Measurements from ENCODE around the gene TFEB.
"Not testable (repeated sequence)": the region's sequence is repeated elsewhere in the genome, so short reads cannot be mapped to it uniquely, and the experiment has no call there.

The TFEB gene

GRCh38 chr6:41735427-41736185 lies at the start of gene TFEB:
Gene TFEB, minus strand, starts transcription at chr6:41735608. Its CDS starts 44,395 bp downstream, at chr6:41691213.
- peak; percentile 90 for DNase-seq (ENCODE audit: low read depth)

DNA sequence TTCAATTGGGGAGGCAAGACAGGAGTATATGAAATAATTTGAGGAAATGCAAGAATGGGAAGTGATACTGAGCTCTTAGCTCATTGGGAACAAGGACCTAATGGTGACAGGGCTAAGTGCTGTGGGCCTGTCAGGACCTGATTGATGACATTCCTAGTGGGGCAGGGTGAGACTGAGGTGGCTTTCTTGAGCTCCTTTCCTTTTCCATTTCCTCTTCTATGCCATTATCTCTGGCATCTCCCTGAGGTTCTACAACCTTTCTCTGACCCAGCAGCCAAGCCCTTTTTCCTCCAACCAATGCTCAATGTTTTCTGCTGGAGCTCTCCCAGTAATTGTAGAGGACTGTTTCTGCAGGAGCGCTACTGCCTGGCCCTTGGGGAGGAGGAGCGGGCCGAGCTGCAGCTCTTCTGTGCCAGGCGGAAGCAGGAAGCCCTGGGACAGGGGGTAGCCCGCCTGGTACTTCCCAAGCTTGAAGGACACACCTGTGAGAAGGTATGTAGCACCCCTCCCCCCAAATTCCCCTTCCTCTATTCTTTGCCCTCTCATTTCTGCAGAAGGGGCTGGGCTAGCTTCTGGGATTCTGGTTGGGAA lies 49.3 kb upstream of the TFEB start:
- DNase-seq (ENCODE audit: low read depth): no peak

DNA sequence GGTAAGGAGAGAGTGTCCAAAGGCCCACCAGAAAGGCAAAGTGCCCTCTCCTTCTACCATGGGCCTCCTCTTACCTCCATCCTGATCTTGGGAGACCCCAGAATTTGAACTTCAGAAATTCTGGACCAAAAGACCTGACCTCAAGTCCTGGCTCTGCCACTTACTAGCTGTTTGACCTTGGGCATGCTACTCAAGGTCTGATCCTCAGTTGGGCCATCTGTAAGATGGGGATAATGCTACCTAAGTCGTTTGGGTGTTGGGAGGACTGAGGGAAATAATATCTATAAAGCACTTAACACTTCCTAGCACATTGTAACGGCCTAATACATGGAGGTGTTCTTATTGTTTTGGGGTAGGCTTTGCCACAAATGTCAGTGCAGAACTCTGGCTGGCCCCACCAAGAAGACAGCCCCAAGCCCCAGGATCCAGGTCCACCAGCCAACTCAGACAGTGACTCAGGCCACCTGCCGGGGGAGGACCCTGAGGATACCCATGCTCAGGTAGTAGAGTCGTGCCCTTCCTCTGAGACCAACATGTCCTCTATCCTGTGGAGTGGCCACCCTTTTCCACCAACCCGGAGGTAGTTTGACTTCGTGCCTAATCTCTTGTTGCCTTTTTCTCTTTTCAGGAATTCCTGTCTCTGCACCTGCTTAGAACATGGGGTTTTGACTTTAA lies 47.8 kb upstream of the TFEB start:
- no peak for DNase-seq (ENCODE audit: low read depth)

DNA sequence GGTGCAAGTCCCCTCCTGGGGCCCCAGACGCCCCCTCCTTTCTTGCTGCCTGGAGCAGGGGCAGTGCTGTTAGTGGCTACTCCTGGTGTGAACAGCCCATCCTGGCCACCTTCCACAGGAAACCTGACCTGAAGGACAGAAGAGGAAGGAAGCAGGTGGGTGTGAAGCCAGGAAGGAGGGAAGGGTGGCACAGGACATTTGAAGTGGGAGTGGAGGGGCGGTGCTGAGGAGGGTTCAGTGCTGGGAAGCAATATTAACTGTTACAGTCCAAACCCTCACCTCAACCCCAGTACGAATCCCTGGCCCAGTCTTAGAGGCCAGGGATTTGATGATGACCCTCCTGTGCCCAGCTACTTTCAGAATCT lies 45.9 kb upstream of the TFEB start:
- DNase-seq (ENCODE audit: low read depth): no peak

DNA sequence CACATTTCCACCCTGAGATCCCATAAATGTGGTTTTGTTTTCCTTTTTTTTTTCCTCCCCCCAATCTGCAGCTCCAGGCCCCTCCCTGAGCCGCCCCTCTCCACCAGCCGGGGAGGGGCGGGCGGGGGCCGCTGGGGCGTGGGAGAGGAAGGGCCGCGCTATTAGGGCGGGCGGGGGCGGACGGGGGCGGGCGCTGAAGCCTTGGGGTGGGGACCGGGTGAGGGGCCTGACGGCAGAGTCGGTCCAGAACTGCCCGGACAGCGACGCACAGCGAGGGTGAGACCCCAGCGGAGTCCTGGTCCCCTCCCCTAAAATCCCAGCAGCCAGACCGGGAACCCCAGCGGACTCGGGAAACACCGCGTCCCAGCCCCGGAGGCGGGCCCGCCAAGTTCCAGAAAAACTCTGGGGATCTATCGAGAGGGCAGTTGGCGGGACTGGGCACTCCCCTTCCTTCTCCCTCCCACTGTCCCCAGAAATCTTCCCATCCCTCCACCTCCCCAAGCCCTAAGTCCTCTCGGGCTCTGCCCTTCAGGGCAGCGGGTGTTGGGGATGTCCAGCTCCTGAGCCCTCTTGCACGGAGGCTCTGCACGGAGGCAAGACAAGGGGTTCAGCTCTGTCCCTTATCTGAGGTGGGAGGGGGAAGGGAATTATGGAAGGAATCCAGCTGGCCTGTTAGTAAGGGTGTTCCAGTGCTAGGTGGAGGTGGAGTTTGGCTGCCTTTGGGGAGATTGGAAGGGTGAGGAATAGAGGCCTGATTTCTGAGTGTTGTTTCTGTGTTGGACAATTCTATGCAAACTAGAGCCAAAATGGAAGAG lies 45.4 kb upstream of the TFEB start, which contains the start of gene PRICKLE4:
TSS of gene PRICKLE4 (plus strand) at position 232 of the 815 bp plus-strand sequence. CDS start 2,692 bp downstream, outside the sequence.
- DNase-seq (ENCODE audit: low read depth): no peak

DNA sequence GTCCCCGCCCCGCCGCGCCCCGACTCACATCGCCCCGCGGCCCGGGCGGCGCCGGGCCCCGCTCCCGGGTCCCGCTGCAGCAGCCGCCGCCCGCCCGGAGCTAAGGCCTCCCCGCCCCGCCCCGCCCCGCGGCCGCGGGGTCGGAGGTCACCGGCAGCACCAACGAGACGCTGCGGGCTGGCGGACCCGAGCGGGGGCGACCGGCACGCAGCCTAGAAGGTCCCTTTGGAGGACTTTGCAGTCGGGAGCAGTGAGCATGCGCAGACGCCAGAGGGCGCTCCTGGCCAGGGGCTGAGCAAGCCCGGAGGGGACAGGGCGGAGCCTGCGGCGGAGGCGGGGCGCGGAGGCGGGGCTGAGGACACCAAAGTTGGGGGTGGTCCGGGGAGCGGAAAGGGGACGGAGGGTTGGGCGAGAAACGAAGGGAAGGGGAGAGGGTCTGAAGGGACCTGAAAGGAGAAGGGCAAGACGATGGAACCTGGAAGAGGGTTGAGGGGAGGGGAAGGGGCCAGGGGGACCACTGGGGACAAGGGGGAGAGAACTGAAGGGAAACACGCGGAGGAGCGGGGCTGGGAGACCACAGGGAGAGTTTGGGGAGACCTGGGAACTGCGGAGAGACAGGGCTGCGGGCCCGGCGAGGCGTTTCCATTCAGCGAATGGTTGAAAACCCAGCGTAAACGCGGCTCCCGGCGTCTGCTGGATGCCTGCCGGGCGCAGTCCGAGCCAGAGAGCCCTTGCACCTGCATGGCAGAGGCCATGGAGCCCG lies 44.6 kb upstream of the TFEB start, which contains the start of gene FRS3:
TSS of gene FRS3 (minus strand) at position 113 of the 763 bp plus-strand sequence. CDS start 2,913 bp downstream, outside the sequence.
- peak; percentile 99 for DNase-seq (ENCODE audit: low read depth)

DNA sequence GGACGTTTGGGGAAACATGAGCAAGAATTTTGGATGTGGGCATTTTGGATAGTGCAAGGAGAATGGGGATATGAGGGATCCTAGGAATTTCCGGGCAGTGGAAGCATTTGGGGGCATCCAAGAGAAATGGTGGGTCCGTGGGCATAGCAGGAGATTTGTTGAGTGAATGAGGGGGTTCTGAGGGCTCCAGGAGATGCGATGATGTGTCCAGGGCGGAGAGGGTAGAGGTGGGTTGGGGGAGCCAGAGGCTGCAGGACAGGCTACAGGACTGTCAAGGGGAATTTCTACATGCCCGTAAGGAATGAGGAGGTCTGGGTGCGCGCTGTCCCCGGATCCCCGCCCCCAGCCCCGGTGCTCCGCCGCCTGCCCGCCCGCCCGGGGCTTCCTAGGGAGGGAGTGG lies 43.9 kb upstream of the TFEB start:
- no peak for DNase-seq (ENCODE audit: low read depth)

GRCh38 chr6:41778895-41779294 lies 43.5 kb upstream of the TFEB start:
- no peak for DNase-seq (ENCODE audit: low read depth)

DNA sequence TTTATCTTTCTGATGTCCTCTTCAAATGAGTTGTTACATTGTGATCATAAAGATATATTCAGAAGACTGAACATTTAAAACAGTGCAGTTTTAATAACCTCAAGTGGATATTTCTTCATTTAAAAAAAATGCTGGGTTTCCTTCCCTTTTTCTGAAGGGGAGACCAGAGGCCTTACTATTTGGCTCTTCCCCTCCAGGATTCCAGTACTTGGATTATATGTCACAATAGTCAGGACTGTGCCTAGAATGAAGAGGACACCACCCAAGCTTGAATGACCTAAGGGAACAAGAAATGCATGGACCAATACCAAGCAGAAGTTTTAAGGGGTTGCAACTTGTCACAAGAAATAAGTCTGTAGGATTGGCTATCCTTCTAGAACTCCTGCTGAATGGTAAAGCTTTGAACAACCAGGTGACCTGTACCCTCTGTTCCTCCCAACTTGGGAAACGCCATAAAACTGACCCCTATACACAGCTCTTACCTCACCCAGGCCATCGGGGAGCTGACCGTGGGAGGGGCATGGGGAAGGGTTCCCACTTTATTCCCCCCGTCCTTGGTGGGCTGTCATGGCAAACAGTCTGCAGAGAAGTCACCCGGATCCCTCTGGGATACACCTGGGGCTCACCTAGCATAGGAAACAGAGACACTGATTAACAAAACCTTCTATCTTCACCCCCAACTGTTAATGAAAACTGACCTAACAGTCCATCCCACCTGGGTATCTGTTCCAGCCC lies 42.3 kb upstream of the TFEB start:
- no peak for DNase-seq (ENCODE audit: low read depth)

DNA sequence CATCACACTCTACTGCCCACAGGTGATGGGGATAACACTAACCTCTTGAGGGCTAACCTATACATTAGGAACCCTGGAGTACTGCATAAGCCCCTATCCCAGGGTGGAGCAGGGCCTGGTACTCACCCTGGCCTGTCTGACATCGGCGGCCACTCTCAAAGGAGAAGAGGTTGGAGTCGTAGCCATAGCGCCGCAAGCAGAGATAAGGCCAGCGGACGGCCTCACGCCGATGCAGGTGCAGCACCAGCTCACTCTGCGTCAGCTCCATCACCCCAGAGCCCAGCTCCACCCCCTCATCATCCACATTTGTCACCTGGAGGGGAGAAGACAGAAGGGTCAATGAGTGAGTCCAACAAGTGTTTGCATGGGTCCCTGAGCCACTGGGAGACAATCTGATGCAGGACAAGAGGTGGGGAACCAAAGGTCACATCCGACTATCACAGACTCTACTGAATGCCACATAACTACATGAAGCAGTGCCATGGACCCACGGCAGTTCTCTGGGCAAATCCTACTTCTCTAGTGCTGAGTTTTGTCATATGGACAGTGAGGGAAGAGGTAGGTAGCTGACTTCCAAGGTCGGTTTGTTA lies 40.0 kb upstream of the TFEB start:
- no peak for DNase-seq (ENCODE audit: low read depth)

GRCh38 chr6:41774841-41775240 lies 39.4 kb upstream of the TFEB start:
- no peak for DNase-seq (ENCODE audit: low read depth)

DNA sequence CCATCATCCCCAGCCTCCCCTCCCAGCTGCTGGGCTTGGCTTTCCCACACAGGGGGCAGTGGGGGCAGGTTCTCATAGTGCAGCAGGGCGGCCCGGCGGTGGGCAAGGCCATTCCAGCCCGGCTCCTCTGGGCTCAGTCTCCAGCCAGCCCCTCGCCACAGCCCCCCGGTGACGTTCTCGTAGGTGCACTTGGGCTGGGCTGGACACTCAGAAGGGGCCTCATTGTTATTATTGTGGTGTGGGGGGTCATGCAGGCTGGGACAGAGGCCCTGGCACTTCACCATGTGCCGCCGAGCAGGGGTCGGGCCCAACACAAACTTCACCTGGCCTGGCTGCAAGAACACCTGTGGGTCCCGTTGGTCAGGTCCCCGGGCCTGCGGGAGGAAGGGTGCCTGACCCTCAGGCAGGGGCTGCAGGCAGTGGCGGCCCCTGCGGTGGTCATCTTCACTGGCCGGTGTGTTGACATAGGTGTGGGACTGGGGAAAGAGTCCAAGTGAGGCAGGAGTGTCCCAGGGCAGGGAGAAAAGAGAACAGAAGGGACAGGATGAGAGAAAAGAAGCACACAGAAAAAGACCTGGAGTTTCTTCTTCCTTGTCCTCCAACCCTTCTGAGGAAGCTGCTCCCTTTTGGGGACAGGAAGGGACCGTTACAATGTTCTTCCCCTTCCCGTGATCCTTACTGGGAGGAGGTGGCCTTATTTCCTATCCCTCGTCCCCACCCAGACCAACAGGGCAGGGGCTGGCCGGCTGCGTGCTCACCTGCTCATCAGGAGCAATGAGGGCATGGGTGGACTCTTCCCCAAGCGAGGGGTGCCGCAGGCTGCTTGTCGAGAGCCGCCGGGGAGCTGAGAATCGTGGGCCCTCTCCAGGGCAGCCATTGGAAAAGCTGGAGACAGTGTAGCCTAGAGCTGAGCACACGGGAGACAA lies 35.9 kb upstream of the TFEB start:
- no peak for DNase-seq (ENCODE audit: low read depth)

DNA sequence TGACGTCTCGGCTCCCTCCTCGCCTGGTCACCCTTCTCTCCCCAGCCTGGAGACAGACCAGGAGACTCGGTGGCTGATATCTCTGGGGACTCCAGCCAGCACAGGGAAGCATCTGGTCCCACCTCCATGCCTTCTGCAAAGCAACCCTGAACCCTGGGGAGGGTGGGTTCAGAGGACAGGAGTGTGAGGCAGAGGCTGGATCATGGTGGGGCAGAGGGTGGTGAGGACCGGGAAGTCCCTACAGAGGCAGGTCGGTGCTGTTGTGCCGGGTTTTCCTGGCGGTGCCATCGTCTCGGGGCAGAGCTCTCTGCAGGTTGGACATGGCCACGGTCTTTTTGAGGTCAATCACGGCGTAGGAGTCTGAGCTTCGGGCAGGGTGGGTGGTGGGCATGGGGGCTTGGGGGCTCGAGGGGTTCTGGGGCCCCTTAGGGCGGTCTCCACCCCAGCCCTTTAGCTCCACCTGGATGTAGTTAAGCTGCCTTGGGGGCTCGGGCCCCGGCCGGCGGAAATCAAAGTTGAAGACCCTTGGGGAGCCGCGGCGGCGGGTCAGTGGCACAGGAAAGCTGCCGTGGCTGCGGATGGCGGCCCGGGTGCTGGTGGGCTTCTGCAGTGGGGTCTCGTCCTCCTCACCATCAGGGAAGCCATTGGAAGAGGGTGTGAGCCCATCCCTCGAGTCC lies 35.1 kb upstream of the TFEB start:
- DNase-seq (ENCODE audit: low read depth): no peak

GRCh38 chr6:41769376-41769775 lies 34.0 kb upstream of the TFEB start:
- no peak for DNase-seq (ENCODE audit: low read depth)

GRCh38 chr6:41768545-41769308 lies 33.3 kb upstream of the TFEB start:
- no peak for DNase-seq (ENCODE audit: low read depth)

DNA sequence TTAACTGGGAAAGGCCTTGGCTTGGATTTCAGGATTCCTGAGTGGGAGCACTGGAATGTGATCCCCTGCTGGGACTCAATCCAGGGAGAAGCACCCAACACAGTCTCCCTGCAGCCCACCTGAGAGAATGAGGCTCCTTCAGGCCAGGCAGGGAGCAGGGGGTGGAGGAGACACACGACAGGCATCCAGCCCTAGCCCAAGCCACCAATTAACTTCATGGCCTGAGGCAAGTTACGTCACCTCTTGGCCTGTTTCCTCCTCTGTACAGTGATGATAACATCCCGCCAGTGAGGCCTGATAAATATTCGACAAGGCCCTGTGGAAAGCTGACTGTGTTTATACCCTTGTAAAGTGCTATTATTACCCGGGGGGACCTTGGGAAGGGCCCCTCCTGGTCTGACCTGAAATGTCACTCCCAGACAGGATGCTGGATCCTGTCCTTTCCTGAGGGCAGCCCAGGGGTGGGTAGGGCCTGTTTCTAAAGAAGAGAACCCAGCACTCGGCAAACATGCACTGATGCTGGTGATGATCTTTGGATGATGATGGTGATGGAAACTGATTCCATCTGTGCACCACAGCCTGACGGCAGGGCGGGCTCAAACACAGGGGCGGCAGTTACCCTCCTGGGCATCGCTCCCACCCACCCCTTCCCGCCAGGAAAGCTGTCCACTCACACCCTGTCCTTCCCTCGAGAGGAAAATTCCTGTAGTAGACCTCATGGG lies 31.9 kb upstream of the TFEB start:
- no peak for DNase-seq (ENCODE audit: low read depth)

GRCh38 chr6:41766043-41766664 lies 30.7 kb upstream of the TFEB start:
- DNase-seq (ENCODE audit: low read depth): not testable (repeated sequence)
